Activated CD8-positive, alpha-beta memory T cell treated with anti-CD3 and anti-CD28 coated beads, Interleukin-2, amount 50 U/mL, for 24 hours (primary cell): ENCODE measurements around the gene SLC35C1.

Experiments
- DNase-seq: peaks from one replicate; pipeline ENCODE4 v3.0.0-alpha.2; 2020; ENCODE audit errors: extremely low read depth

The SLC35C1 gene

DNA sequence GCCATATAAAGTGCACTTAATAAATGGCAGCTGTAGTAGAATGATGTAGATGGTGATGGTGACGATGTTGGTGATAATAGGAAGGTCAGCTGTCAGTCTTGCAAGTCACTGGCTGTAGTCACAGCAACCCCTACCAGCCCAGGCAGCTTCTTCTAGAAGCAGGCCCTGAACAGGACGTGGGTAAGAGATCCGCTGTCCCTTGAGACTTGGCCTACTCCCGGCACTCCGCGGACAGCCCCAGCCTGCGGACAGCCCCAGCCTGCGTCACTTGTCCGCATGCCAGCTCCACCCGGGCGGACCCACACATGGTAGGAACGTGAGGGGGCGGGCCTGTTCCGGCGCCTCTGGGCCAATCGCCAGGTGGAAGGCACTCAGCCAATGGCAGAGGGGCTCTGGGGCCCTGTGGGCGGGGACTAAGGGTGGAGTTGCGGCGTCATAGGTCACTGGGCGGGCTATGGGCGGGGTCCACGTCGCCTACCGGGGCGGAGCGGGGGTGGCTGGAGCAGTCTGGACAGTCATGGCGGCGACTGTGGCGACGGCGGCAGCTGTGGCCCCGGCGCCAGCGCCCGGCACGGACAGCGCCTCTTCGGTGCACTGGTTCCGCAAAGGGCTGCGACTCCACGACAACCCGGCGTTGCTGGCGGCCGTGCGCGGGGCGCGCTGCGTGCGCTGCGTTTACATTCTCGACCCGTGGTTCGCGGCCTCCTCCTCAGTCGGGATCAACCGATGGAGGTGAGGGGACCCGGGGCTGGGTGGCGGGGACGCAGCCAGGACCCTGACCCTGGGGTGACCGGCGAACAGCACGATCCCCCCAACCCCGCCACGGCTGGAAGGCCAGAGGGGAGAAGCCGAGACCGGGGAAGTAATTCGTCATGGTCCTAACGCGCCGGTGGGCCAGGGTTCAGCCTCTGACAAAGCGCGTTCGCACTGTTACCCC lies 42.3 kb downstream of the SLC35C1 start, which contains the start of gene CRY2:
TSS of gene CRY2 (plus strand) at position 502 of the 937 bp plus-strand sequence. CDS start at position 518, 16 bp downstream.
- DNase-seq, result peak; percentile 96

DNA sequence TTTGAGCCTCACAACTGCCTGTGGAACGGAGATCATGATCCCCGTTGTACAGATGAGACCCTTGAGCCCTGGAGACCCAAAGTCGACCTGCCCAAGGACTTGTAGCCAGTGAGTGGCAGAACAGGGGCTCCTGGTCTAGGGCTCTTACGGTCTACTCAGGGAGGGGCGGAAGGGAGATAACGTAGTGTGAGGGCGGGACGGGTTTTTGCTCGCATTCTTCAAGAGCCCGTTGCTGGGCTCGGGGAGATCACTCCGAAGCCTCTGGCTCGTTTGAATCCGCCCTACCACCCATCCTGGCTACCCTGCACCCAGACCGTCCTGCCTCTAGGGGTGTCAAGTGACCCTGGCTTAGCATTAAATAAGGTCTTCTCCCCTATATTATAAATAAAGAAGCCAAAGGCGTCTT lies 43.0 kb downstream of the SLC35C1 start:
- DNase-seq, result no peak

DNA sequence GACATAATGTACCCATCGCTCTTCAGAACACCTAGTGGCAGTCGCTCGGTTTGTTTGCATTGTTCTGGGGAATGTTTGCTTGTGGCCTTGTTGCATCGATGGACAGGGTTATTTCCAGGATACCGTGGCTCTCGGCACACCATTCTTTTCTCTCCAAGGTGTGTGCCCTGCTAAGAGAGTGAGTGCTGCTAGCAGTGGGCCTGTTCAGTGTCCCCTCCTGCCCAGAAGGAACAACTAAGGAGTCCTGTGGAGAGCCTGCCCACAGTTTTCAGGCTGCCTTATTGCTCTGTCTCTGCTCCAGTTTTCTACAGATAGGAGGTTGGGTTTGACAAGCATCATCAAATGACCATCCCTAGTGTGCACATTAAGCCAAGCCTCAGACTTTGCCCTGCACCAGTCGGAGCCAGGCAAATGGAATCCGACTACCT lies 43.7 kb downstream of the SLC35C1 start:
- no peak for DNase-seq

DNA sequence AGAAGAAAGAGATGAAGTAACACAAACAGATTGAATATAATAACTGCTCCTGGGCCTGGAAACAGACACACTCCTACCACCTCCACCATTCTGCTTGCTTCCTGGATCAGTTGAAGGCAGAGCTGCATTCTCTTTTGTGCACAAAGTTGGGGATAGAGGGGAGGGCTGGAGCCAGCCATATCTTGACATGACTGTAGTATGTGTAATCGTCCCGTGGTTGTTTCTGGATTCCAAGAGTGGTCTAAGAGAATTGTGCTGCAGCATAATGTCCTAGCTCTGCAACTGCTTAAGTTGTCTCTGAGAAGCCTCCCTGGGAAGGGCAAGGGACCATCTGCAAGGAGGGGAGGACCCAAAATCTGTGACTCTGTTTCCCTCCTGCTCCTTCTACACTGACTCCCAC lies 45.5 kb downstream of the SLC35C1 start:
- DNase-seq, result no peak

DNA sequence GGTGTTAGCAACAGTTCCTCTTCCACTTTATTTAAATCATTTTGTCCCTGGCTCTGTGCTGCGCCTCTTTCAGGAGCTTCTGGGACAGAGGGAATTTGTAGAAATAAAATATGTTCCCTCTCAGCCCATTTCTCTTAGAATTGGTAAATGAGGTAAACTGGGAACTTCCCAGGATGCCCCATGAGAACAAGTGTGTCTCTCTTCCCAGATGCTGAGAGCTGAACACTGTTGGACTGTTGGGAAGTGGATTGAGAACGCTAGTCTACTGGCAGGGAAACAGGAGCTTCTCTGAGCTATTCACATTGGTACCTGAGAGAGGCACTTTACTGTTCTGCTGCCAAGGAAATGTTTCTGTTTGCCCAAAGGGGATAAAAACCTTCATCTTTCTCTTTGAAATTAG lies 46.3 kb downstream of the SLC35C1 start:
- DNase-seq, result no peak

DNA sequence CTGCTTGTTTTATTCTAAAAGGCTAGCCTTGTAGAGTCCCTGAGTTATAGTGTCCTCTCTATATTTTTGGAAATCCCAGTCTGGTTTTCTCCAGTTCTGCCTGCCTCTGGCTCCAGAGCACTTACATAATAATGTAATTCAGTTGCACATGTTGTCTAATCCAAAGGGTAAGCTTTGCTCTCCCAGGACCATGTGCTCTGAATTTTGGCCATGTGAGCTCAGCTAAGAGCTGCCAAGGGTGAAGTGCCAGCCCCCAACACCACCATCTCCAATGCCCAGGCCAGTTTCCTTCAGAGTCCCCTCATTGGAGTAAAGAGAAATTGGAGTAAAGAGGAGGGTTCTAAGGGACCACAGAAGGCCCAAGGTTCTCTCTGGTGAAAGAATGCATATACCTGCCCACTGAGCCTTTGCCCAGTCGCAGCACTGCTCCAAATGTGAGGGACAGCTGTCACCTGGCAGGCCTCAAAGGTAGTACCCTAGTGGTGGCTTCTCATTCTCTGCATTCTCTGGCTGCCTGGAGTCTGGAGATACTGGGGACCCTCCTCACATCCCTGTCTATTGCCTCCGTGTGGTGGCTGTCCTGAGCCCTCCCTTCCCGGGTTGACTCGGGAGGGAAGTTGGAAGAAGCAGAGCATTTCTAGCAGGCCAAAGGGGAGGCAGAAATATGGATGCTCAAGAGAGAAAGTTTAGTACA lies 47.2 kb downstream of the SLC35C1 start:
- DNase-seq, result no peak

DNA sequence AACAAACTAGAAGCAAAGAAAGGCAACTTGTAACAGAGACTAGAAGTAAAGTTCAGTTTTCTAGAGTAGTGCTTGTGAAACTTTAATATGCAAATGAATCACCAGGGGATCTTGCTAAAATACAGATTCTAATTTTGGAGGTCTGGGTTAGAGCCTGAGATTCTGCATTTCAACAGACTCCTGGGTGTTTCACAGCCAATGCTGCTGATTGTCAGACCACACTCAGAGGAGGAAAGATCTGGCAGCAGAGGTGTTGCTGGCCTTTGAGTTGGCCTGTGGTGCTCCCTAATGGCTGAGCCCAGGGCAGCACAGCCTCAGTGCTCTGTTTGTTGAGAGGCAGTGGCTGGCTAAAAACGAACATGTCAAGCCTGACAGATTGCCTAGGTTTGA lies 47.8 kb downstream of the SLC35C1 start:
- no peak for DNase-seq

DNA sequence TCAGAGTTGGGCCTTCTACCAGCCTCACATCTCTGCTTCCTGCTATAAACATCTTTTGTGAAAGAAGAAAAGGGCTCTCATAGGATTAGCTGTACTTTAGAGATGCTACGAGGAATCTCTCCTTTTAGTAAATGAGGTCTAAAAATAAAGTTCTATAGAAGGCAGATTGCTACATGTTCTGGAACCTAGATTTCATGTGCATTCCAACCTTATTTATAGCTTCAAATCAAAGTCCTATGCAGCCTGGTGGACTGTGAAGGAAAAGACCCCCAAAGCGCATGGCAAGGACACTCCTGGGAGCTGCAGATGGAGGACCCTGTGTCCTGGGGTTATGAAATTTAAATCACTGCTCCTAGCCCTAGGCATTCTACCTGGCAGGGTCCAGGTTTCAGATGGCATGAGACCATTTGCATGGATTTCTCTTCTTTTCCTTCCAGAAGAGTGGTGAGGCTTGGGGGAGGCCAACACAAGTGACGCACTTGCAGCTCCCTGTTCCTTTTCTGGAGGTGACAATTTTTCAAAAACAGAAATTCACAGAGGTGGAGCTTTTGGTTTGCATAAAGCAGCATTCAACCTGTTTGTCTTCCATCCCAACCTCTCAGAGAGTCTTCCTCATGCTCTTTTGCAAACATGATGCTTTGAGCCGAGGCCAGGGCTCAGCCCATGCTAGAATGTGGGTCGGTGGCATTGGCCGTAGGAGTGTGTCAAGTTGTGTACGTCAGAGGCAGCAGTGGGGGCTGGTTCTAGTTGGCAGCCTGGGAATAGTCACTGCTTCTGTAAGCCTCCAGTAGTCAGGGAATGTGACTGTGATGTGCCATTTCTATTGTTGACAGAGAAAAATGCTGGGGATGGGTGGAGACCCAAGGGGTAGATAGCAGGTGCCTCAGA lies 48.6 kb downstream of the SLC35C1 start:
- DNase-seq, result no peak

DNA sequence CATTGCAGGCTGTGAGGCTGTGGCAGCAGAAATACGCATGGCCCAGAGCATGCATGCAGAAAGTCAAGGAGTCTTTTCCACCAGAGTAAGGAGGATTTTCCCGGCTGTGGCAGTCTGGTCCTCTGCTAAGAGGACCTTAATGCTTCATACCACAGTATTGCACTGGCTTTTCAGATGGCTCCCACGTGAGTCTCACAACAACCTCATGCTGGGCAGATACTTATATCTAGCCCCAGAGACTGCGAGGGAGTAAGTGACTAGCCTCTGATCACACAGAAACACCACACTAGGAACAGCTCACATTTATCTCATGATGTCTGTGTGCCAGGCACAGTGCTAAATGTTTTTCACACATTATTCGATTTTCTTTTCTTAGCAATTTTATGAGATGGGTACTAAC lies 50.4 kb downstream of the SLC35C1 start:
- no peak for DNase-seq

DNA sequence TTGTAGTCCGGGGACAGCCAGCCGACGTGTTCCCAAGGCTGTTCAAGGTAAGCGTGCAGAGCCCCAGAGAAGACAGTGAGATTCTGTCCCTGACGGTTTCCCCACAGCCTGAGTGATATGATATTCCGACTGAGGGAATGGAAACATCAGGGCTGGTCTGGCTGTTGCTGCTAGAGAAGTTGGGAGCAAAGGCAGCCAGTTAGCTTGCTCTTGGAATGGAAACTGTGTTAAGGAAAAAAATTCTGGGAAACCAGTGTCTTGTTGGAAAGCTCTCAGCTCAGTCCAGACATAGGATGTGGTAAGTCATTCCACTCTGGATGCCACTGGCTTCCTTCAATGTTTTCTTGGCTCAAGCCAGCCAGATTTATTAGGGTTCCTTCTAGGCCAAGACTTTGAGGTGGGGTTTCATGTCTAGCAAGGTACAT lies 51.1 kb downstream of the SLC35C1 start:
- no peak for DNase-seq

DNA sequence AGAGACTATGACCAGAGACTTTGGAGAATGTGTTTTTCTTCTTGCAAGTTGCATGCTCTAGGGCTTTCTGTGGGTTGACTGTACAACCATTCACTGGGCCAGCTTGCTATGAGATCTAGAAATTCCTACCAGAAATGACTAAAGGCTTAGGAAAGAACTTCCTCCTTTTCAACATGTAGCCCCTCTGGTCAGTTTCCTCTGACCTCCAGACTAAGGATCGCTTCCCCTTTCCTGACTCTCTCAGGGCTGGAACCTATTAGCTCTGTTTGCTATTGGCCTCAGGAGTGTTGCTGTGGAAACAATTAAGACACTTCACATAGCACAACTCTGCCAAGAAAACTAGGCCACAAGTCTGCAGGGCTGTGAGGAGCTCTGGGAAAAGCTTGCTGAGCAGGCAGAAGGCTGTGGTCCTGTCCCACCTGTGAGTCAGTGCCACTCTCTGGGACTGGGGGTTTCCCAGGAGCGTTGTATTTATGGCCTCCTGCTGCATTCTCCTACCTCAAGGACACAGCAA lies 53.1 kb downstream of the SLC35C1 start:
- no peak for DNase-seq

DNA sequence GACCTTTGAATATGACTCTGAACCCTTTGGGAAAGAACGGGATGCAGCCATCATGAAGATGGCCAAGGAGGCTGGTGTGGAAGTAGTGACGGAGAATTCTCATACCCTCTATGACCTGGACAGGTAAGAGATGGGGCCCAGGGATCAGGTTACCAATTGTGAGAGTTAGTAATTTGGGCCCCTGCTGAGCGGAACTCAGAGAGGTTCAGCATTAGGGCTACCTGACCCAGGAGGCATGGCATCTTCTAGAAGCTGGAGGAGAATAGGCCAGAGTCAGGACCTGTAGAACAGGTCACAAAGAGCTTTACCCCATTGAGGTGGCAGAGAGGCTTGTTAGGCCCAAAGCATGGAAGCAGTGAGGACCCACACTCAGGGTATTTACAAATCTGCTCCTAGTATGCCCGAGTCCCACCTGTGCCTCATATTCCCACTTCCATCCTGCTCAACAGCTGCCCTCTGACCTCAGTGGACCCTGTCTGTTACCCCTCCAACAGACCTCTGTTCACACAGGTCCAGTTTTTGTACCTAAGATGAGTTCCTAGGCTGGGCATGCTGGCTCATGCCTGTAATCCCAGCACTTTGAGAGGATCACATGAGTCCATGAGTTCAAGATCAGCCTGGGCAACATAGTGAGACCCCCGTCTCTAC lies 53.9 kb downstream of the SLC35C1 start:
- DNase-seq, result no peak

DNA sequence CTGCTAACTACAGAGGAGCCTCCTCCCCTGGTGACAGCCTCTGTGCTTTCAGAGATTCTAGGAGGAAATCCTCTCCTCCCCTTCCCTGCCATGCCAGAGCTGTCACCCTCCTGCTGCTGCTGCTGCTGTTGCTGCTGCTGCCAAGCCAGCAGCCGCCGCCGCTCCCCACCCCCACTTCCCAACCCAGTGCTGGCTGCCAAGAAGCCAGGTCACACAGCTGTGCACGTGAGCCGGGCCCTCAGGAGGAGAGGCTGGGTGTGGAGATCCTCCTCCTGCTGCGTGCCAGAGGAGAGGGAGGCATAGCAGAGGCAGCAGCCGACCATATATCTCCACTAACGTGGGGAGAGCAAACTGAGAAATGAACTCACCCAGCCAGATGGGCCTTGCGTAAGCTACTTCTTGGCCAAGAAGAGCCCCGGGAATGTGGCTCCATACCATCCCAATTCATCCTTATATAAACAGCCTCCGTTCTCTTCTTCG lies 54.8 kb downstream of the SLC35C1 start:
- DNase-seq, result no peak

DNA sequence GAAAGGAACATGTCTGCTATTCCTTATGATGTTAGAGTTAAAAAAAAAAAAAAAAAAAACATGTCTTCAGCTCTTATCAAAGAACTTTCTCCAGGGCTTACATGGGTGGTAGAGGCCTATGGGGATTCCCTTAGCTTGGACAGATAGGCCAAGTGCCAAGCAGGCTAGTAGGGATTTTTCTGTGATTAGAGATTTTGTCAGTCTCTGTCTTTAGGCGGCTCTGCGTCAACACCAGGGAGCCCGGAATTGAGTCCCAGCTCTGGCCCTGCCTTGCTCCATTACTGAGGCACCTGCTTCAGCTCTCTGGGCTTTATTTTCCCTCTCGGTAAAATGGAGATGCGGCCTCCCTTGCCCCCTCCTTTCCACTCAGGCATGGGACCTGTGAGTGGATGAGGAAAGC lies 55.4 kb downstream of the SLC35C1 start:
- no peak for DNase-seq

DNA sequence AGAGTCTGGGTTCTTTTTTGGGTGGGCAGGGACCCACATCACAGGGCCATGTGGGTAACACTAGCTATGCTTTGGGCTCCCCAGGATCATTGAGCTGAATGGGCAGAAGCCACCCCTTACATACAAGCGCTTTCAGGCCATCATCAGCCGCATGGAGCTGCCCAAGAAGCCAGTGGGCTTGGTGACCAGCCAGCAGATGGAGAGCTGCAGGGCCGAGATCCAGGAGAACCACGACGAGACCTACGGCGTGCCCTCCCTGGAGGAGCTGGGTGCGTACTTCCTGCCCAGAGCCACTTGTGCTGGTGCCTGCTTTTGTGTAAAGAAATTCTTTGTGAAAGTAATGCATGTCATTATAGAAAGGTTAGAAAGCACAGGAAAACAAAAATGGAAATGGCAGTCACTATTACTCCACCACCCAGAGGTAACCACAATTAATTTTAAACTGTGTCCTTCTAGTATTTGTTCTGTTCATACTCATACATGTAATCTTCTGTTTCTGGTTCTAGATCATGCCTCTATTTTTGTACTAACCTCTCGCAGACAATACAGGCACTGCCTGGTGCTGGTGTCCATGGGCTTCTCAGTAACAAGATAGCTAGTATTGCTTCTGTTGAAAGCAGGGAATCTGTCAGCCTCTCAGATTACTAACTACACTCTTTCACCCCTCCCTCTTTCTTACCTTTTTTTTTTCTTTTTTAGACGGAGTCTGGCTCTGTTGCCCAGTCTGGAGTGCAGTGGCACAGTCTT lies 56.0 kb downstream of the SLC35C1 start:
- no peak for DNase-seq
